GM12873 (cell line): Measurements from ENCODE around the gene CASS4.

Experiments used
- TF ChIP-seq, protein P1 (sequence below): IDR thresholded peaks from 2 replicates; pipeline ENCODE4 v1.5.1; 2012; ENCODE audit warnings: low read depth, mild to moderate bottlenecking, moderate library complexity, low read length, control low read depth; ENCODE audit not compliant: insufficient read depth; ENCODE audit errors: missing control alignments

CASS4 gene

GRCh38 chr20:56418385-56418861 is 6.4 kb downstream of the CASS4 start:
- TF ChIP-seq, protein P1, sequence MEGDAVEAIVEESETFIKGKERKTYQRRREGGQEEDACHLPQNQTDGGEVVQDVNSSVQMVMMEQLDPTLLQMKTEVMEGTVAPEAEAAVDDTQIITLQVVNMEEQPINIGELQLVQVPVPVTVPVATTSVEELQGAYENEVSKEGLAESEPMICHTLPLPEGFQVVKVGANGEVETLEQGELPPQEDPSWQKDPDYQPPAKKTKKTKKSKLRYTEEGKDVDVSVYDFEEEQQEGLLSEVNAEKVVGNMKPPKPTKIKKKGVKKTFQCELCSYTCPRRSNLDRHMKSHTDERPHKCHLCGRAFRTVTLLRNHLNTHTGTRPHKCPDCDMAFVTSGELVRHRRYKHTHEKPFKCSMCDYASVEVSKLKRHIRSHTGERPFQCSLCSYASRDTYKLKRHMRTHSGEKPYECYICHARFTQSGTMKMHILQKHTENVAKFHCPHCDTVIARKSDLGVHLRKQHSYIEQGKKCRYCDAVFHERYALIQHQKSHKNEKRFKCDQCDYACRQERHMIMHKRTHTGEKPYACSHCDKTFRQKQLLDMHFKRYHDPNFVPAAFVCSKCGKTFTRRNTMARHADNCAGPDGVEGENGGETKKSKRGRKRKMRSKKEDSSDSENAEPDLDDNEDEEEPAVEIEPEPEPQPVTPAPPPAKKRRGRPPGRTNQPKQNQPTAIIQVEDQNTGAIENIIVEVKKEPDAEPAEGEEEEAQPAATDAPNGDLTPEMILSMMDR = no peak

DNA sequence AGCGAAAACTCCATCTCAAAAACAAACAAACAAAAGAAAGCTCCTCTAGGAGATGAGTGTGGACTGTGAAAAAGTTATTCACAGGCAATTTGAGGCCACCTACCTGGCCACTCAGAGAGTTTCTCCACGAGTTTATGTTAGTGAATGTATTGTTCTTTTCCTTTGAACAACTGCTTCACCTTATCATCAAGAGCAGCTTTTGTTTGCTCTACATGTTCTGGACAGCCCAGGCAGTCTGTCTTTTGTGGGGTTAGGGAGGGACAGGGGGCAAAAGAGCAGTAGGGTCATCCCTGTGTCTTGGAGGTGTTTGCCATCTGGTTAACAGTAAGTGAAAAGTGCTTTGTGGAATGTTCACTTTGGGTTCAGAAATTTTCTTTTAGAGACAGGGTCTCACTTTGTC is 8.0 kb downstream of the CASS4 start:
- TF ChIP-seq, protein P1 = no peak

- TF ChIP-seq, protein P1 = no peak
These were observed 9.1 kb downstream of the CASS4 start for GRCh38 chr20:56420940-56421688.

DNA sequence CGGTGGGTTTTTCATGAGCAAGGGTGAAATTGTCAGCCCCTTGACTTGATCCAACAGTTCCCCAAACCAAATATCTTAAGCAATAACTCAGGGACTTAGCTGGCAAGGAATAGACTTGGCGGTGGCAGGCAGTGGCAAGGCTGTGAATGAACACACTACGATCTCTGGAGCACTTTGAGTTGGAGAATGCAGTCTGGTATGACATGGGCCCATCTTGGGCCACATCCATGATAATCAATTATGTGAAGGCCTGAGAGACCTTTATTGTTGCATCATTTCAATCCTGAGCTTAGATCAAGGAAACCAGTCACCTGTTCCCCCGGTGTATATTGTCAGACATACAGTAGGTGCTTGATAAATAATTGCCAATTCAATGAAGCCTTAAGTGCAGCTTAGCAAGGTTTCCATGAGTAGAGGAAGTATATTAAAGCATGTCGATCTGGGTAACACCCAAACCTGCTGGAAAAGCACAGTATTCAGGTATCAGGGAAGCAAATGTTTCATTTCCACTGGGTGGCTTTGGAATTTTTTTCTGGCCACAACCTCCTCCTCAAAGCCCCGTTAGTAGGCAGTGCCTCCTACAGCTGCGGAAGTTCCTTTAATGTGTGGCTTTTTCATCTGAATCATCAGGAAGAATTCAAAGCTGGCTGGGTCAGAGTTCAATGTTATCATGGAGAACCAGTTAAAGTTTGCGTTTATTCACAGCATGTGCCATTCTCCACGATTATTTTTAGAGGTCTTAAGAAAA is 10.2 kb downstream of the CASS4 start:
- TF ChIP-seq, protein P1 = no peak

DNA sequence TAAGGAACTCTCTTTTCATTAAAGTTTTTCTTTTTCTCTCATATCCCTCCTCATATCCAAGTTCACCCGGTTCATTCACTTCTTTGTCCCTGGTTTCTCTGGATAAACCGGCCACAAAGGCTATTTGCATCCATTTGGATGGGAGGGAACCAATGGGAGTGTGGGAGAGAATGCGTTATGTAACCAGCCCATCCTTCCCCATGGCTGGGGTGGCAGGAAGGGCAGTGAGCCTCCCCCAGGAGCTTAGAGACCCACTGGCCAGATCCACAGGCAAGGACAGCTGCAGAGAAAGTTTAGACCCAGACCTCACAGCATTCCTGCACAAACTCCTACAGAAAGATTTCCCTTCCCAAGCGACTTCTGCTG is 10.7 kb downstream of the CASS4 start:
- TF ChIP-seq, protein P1 = no peak

DNA sequence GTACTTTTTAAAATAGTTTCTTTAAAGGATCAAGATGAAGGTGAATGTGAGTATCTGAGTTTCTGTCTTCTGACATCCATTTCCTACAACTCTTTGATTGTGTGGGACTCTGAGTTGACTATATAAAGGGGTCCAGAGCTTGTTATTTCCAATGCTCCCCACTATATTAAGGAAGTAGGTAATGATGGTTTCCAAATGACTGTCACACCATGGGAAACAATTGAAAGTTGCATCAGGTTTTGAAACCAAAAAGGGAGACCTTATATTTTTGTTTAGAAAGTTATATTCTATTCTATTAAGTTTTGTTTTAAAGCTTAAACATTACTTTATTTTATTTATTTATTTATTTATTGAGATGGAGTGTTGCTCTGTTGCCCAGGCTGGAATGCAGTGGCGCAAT is 11.2 kb downstream of the CASS4 start:
- TF ChIP-seq, protein P1 = no peak

- TF ChIP-seq, protein P1 = no peak
These were observed 11.8 kb downstream of the CASS4 start for GRCh38 chr20:56423886-56424285.
